OCI-LY7 (cell line): Measurements from ENCODE around the gene CA5B. TPM values are rescaled to one million over a fixed set of nuclear protein-coding genes. Genes with fewer than 3 reads are reported as not detected.

ENCODE experiments used
- BruUV-seq: library from RNA; stranded (reverse); fragments of 400-500 nt; replicated peaks from 2 replicates; lab custom pipeline; 2021; lab: Mats Ljungman, UMichigan
- CTCF ChIA-PET: fragments of 300-600 bp; sonication (Branson Sonifier 250); formaldehyde crosslinking; loops from one replicate; lab custom pipeline; 2022; ENCODE audit warnings: antibody characterized with exemption; ENCODE audit not compliant: unreplicated experiment; lab: Charles Lee
- POLR2A ChIA-PET: fragments of 300-600 bp; sonication (Branson Sonifier 250); formaldehyde crosslinking; loops from one replicate; lab custom pipeline; 2022; ENCODE audit warnings: antibody characterized with exemption; lab: Charles Lee
- DNase-seq: peaks from one replicate; pipeline ENCODE4 v3.0.0-alpha.2; 2015; ENCODE audit warnings: low spot score
- H2AFZ ChIP-seq: fragments of 200-600 bp; sonication (generic), shearing (Covaris generic); 2 replicates; pipeline ENCODE4 v1.6.1; 2014; ENCODE audit warnings: mild to moderate bottlenecking, antibody characterized with exemption, low read length, moderate library complexity
- H3K27ac ChIP-seq: fragments of 200-600 bp; sonication (generic); 2 replicates; pipeline ENCODE4 v1.5.1; 2014; ENCODE audit warnings: mixed run types, low read depth, mild to moderate bottlenecking, moderate library complexity, low read length, inconsistent platforms; ENCODE audit not compliant: poor library complexity, severe bottlenecking
- H3K36me3 ChIP-seq: fragments of 200-600 bp; sonication (generic); 2 replicates; pipeline ENCODE4 v1.6.1; 2014; ENCODE audit warnings: mild to moderate bottlenecking, antibody characterized with exemption, low read length, moderate library complexity, mixed read lengths; ENCODE audit not compliant: insufficient read depth
- H3K4me1 ChIP-seq: fragments of 200-600 bp; sonication (generic); 2 replicates; pipeline ENCODE4 v1.5.1; 2014; ENCODE audit warnings: mild to moderate bottlenecking, low read length; ENCODE audit not compliant: insufficient read depth, poor library complexity, severe bottlenecking
- H3K4me2 ChIP-seq: fragments of 200-600 bp; sonication (generic); 2 replicates; pipeline ENCODE4 v1.6.1; 2014; ENCODE audit warnings: mild to moderate bottlenecking, low read length
- H3K4me3 ChIP-seq: fragments of 200-600 bp; sonication (generic); 2 replicates; pipeline ENCODE4 v1.5.1; 2014; ENCODE audit warnings: mild to moderate bottlenecking, low read depth, low read length; ENCODE audit not compliant: poor library complexity, severe bottlenecking
- H3K79me2 ChIP-seq: fragments of 200-600 bp; sonication (generic); 2 replicates; pipeline ENCODE4 v1.6.1; 2016; ENCODE audit warnings: low read depth, mild to moderate bottlenecking, low read length, moderate library complexity, mixed read lengths; ENCODE audit not compliant: insufficient read depth
- H3K9me2 ChIP-seq: fragments of 200-600 bp; sonication (generic); 2 replicates; pipeline ENCODE4 v1.6.1; 2016; ENCODE audit warnings: mild to moderate bottlenecking, low read length, mixed read lengths; ENCODE audit not compliant: insufficient read depth
- H3K9me3 ChIP-seq: fragments of 200-600 bp; sonication (generic); 2 replicates; pipeline ENCODE4 v1.6.1; 2014; ENCODE audit warnings: mild to moderate bottlenecking, mixed run types, low read length, mixed read lengths
- H4K20me1 ChIP-seq: fragments of 200-600 bp; sonication (generic); 2 replicates; pipeline ENCODE4 v1.6.1; 2014; ENCODE audit warnings: mild to moderate bottlenecking, antibody characterized with exemption, low read length, moderate library complexity, mixed read lengths; ENCODE audit not compliant: insufficient read depth
- EZH2phosphoT487 ChIP-seq: fragments of 200-600 bp; sonication (generic); IDR thresholded peaks from 2 replicates; pipeline ENCODE4 v1.6.1; 2018; ENCODE audit warnings: low read depth, borderline replicate concordance, mild to moderate bottlenecking, mixed run types, antibody characterized with exemption, low read length, moderate library complexity, mixed read lengths
- intact Hi-C: fragments of 100-400 bp; cut with micrococcal nuclease; formaldehyde crosslinking; loops from one replicate; pipeline ENCODE4 v1.10.0; 2022; ENCODE audit not compliant: unreplicated experiment
- total RNA-seq, 2 experiments: library from RNA; depleted of rRNA in 1 of 2; stranded (reverse); fragments of >200 nt in 1 of 2; shearing (Covaris generic) in 1 of 2; gene quantifications; 2 replicates each; pipeline ENCODE4 v1.2.3, GENCODE V29; 2014 to 2022
- TF ChIP-seq, protein P1 (sequence below): fragments of 200-600 bp; sonication (generic); conservative IDR thresholded peaks from 2 replicates; pipeline ENCODE4 v1.5.1; 2014; ENCODE audit warnings: mild to moderate bottlenecking, antibody characterized with exemption, low read length, moderate library complexity, mixed read lengths

The CA5B gene
- total RNA-seq, 2 experiments from 2014 or later: 3.1 to 6.2 TPM

DNA sequence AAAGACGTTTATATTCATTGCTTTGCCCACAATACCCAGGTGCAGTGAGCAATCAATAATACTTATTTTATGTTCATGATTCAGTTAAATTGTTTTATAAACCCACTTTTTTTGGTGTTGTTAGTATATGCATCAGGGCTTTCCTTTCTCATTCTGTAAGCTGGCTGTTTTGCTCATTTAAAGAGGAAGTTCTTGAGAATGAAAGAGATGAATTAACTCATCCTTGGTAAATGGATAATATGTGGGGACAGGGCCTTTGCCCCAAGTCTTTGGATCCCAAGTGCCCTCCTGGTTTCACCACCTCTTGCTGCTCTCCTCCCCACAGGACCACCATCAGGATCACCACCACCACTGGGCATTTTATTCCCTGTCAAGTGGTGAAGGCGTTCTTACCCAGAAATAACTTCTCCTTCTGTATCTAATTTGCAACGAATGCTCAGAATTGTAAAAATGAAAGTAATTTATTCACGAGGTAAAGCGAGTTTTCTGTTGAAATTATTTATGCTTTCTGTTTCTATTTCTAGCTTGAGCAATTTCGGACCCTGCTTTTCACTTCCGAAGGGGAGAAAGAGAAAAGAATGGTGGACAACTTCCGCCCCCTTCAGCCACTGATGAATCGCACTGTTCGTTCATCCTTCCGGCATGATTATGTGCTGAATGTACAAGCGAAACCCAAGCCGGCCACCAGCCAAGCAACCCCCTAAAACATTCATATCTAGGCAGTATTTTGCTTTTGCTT is 44.1 kb downstream of the CA5B start:
- ChIA-PET CTCF (no interaction called here), POLR2A (interaction anchor here (0.7 to 2.1 kb wide), 4 partner anchors 9 to 487 kb away, joined by 3 to 15 read pairs (median 3); partner anchors contain the start of gene ZRSR2)
- Histone ChIP-seq H3K4me2 (peak overlapping the region; percentile 70), H2AFZ (peak overlapping the region; percentile 89; the same call in 1 of the 2 replicates), H3K36me3 (no peaks in the 10 kb centered on the region; the same call in 1 of the 2 replicates), H3K4me1 (peaks cover 12% of the 10 kb centered on the region), H3K4me3 (peak overlapping the region; percentile 41), H3K79me2 (no peaks in the 10 kb centered on the region), H4K20me1 (no peaks in the 10 kb centered on the region), H3K9me3 (no peaks in the 10 kb centered on the region), H3K27ac (peak overlapping the region; percentile 21), H3K9me2 (no peaks in the 10 kb centered on the region)
- DNase-seq: peak; percentile 11
- BruUV-seq: no TSS peak
- TF ChIP-seq, protein P1, sequence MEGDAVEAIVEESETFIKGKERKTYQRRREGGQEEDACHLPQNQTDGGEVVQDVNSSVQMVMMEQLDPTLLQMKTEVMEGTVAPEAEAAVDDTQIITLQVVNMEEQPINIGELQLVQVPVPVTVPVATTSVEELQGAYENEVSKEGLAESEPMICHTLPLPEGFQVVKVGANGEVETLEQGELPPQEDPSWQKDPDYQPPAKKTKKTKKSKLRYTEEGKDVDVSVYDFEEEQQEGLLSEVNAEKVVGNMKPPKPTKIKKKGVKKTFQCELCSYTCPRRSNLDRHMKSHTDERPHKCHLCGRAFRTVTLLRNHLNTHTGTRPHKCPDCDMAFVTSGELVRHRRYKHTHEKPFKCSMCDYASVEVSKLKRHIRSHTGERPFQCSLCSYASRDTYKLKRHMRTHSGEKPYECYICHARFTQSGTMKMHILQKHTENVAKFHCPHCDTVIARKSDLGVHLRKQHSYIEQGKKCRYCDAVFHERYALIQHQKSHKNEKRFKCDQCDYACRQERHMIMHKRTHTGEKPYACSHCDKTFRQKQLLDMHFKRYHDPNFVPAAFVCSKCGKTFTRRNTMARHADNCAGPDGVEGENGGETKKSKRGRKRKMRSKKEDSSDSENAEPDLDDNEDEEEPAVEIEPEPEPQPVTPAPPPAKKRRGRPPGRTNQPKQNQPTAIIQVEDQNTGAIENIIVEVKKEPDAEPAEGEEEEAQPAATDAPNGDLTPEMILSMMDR: 0 out of 2 replicates have a peak, but pooled peaks have one; percentile 17
- TF ChIP-seq EZH2phosphoT487: no peak
- intact Hi-C loops: no loop called here

DNA sequence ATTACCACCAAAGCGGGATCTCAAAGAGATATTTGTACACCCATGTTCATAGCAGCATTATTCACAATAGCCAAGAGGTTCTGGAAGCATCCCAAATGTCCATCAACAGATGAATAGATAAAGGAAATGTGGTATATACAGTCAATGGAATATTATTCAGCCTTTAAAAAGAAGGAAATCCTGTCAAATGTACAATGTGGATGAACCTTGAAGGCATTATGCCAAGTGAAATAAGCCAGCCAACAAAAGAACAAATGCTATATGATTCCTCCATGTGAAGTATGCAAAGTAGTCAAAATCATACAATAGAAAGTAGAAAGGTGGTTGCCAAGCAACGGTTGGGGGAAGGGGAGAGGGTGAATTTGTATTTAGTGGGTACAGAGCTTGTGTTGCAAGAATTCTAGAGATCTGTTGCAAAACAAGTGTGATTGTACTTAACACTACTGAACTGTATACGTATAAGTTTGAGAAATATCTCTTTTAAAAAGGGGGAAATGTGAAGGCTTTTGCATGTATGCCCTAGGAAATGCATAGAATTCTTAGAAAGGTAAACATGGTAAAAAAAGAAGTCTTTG is 47.2 kb downstream of the CA5B start:
- H4K20me1 ChIP-seq: no peaks in the 10 kb centered on the region
- H3K4me3 ChIP-seq: no peak overlapping the region
- BruUV-seq: no TSS peak
- H3K9me3 ChIP-seq: no peaks in the 10 kb centered on the region
- no peak overlapping the region for H3K27ac ChIP-seq
- no peak overlapping the region for H2AFZ ChIP-seq
- intact Hi-C loops: no loop called here
- no peak overlapping the region for H3K4me2 ChIP-seq
- H3K4me1 ChIP-seq: peaks cover 15% of the 10 kb centered on the region
- H3K36me3 ChIP-seq: no peaks in the 10 kb centered on the region
- no peak for DNase-seq
- TF ChIP-seq, protein P1: no peak
- no peak for TF ChIP-seq EZH2phosphoT487
- CTCF ChIA-PET: interaction anchor here (0.6 kb wide), 1 partner anchor 1341 kb away, joined by 3 read pairs; no protein-coding TSS in a partner anchor
- no peaks in the 10 kb centered on the region for H3K9me2 ChIP-seq
- POLR2A ChIA-PET: interaction anchor here (0.6 kb wide), 1 partner anchor 1748 kb away, joined by 5 read pairs; no protein-coding TSS in a partner anchor
- no peaks in the 10 kb centered on the region for H3K79me2 ChIP-seq
